Small intestine (tissue), 7 donors: ENCODE measurements around the gene CNBP. TPM values are rescaled to one million over a fixed set of nuclear protein-coding genes. Genes with fewer than 3 reads are reported as not detected.
"Not testable (repeated sequence)": the region's sequence is repeated elsewhere in the genome, so short reads cannot be mapped to it uniquely, and the experiment has no call there.

Experiments used
- DNase-seq, 2 donors: peaks; one replicate each; pipeline versions ENCODE4 v3.0.0 to v3.0.0-alpha.2; 2013
- FAIRE-seq: peaks from 2 replicates; lab custom pipeline; 2012; peaks lifted over from hg19 to GRCh38; lab: Jason Lieb, UNC
- H3K27ac ChIP-seq, 3 donors: one replicate each; pipeline ENCODE4 v1.5.1; 2013; ENCODE audit warnings: low read length in 2 of 3, mild to moderate bottlenecking in 2 of 3, control low read depth in 1 of 3, inconsistent platforms in 1 of 3, low read depth in 1 of 3, moderate library complexity in 1 of 3
- H3K27me3 ChIP-seq, 3 donors: one replicate each; pipeline ENCODE4 v1.6.1; 2013; ENCODE audit warnings: low read length in 3 of 3, inconsistent platforms in 1 of 3; ENCODE audit not compliant: control insufficient read depth in 3 of 3, insufficient read depth in 3 of 3
- H3K36me3 ChIP-seq, 3 donors: one replicate each; pipeline ENCODE4 v1.6.1; 2013; ENCODE audit warnings: low read length in 3 of 3, inconsistent platforms in 1 of 3, low read depth in 1 of 3, mild to moderate bottlenecking in 1 of 3, moderate library complexity in 1 of 3; ENCODE audit not compliant: control insufficient read depth in 3 of 3, insufficient read depth in 2 of 3
- H3K4me1 ChIP-seq, 3 donors: one replicate each; pipeline ENCODE4 v1.6.1; 2013; ENCODE audit warnings: low read length in 2 of 3, inconsistent platforms in 1 of 3, low read depth in 1 of 3, mild to moderate bottlenecking in 1 of 3, moderate library complexity in 1 of 3; ENCODE audit not compliant: control insufficient read depth in 3 of 3, insufficient read depth in 2 of 3
- H3K4me3 ChIP-seq, 3 donors: one replicate each; pipeline ENCODE4 v1.5.1; 2013; ENCODE audit warnings: low read length in 3 of 3, control low read depth in 1 of 3, inconsistent platforms in 1 of 3, low read depth in 1 of 3, mild to moderate bottlenecking in 1 of 3, moderate library complexity in 1 of 3
- H3K9me3 ChIP-seq, 2 donors: one replicate each; pipeline ENCODE4 v1.6.1; 2013; ENCODE audit warnings: low read depth in 1 of 2, low read length in 1 of 2; ENCODE audit not compliant: control insufficient read depth in 2 of 2, insufficient read depth in 1 of 2
- WGBS, 3 donors: extraction: QIAGEN DNeasy Blood & Tissue Kit; methylation state at CpG; one replicate each; pipeline ENCODE4 v1.1.7; 2013; 5-methylcytosine and 5-hydroxymethylcytosine counted together
- polyA plus RNA-seq, 4 donors: library from polyadenylated mRNA; stranded (reverse) in 3 of 4; unstranded in 1 of 4; fragments of 200-250 nt in 3 of 4; fragments of 120-200 nt in 1 of 4; gene quantifications; one replicate each; pipeline versions ENCODE4 v1.2.1 to v1.2.3, GENCODE V29; 2013
- donor health status: healthy with polysubstance abuse.
- donor health status: control.
- donor health status: control.
- donor health status: Bipolar disorder and iron deficiency.
- donor health status: healthy.

The CNBP gene
- polyA plus RNA-seq, 4 donors = 256 to 424 (median 325) TPM

DNA sequence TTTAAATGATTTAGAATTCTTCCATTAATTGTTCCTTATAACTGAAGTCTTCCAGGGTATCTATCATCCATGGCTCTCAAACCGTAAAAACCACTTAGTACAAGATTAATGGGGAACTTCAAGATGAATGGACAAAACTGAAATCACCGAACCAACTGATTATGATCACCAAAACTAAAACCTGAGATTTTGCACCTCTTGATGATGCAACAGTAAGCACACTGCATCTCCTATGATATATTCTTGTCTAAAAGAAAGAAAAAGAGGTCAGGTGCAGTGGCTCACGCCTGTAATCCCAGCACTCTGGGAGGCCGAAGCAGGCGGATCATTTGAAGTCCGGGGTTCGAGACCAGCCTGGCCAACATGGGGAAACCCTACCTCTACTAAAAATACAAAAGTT is 19.2 kb downstream of the CNBP start:
- no peaks in the 10 kb centered on the region for H3K27me3 ChIP-seq
- no peak overlapping the region for H3K27ac ChIP-seq
- H3K9me3 ChIP-seq = no peaks in the 10 kb centered on the region
- no peak for FAIRE-seq
- H3K36me3 ChIP-seq = peaks cover 1 to 29% (median 7%) of the 10 kb centered on the region in 3 donors
- no peak for DNase-seq
- peaks cover 2 to 10% (median 9%) of the 10 kb centered on the region in 3 donors for H3K4me1 ChIP-seq
- no peak overlapping the region for H3K4me3 ChIP-seq
- WGBS, 3 donors = 85 to 93% (median 86%) methylated on average over 7 of the region's 7 CpGs

GRCh38 chr3:129162729-129163579 is 20.7 kb downstream of the CNBP start:
- H3K27ac ChIP-seq = no peak overlapping the region
- H3K4me3 ChIP-seq = no peak overlapping the region
- peaks cover 1 to 26% (median 7%) of the 10 kb centered on the region in 3 donors for H3K36me3 ChIP-seq
- DNase-seq (no peak), FAIRE-seq (no peak)
- no peaks in the 10 kb centered on the region for H3K9me3 ChIP-seq
- H3K27me3 ChIP-seq = no peaks in the 10 kb centered on the region
- H3K4me1 ChIP-seq = peaks cover 2 to 14% (median 12%) of the 10 kb centered on the region in 3 donors
- WGBS, 3 donors = 51 to 66% (median 60%) methylated on average over 5 of the region's 5 CpGs

GRCh38 chr3:129161860-129162271 is 21.8 kb downstream of the CNBP start:
- Histone ChIP-seq H3K27ac (peak overlapping the region; percentile 84 to 97 (median 86)), H3K9me3 (no peaks in the 10 kb centered on the region), H3K4me1 (peaks cover 2 to 14% (median 12%) of the 10 kb centered on the region in 3 donors), H3K4me3 (peak overlapping the region; percentile 54 to 93 (median 82)), H3K36me3 (peaks cover 2 to 30% (median 5%) of the 10 kb centered on the region in 3 donors), H3K27me3 (no peaks in the 10 kb centered on the region)
- WGBS, 3 donors = 1% methylated on average over 12 of the region's 12 CpGs
- DNase-seq = no peak
- FAIRE-seq = no peak

DNA sequence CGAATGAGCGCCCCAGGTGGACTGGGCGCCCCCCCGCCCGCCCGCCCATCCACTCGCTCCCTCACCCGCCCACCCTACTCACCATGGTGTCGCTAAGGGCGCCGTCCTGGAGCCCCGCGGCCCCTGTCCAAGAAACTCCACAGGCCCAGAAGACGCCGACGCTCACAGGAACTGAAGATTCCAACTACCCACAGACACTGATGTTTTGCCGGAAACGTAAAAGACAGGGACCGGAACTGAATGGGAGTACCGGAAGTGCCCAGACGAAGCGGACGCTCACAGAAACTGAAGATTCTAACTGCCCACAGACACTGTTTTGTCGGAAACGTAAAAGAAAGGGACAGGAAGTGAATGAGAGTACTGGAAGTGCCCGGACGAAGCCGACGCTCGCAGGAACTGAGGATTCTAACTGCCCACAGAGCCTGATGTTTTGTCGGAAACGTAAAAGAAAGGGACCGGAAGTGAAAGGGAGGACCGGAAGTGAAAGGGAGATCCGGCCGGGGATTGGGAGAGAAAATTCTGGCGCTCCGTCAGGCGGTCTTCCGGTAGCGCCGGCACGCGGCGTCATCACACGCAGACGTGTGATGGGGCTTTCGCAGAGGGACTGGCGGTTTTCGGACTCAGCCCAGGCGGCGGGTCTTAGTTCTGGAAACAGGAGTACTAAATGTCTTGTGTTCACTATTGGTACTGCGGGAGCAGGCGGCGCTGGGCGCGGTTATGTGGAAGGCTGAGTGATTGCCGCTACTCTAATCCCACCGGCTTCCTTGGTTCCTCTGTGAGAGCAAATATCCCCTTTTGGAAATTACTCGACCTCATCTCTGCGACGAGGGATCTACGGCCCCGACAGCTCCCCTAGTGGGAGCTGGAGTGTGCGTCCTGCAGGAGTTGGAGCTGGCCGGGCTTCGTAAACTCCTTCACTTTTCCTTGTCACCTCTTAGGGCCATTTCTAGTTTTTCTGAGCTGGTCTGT is 22.5 kb downstream of the CNBP start, which contains the start of gene ISY1:
TSS of gene ISY1 (minus strand) at position 173 of the 969 bp plus-strand sequence. CDS start at position 85, 88 bp downstream.
- H3K9me3 ChIP-seq = no peaks in the 10 kb centered on the region
- peaks cover 3 to 24% (median 4%) of the 10 kb centered on the region in 3 donors for H3K36me3 ChIP-seq
- H3K27ac ChIP-seq = peak within 1 kb of the TSS; percentile 84 to 97 (median 86)
- DNase-seq = peak; percentile 94 to 97
- H3K4me3 ChIP-seq = peak within 1 kb of the TSS; percentile 54 to 93 (median 82)
- no peaks in the 10 kb centered on the region for H3K27me3 ChIP-seq
- no peak for FAIRE-seq
- WGBS, 3 donors = 0 to 1% (median 0%) methylated on average over 62 to 67 of the region's 67 CpGs
- peaks cover 2 to 14% (median 12%) of the 10 kb centered on the region in 3 donors for H3K4me1 ChIP-seq

- DNase-seq (no peak), FAIRE-seq (no peak)
- Histone ChIP-seq H3K9me3 (no peaks in the 10 kb centered on the region), H3K4me3 (no peak overlapping the region), H3K36me3 (peaks cover 4 to 43% (median 12%) of the 10 kb centered on the region in 3 donors), H3K27ac (no peak overlapping the region), H3K27me3 (no peaks in the 10 kb centered on the region), H3K4me1 (no peaks in the 10 kb centered on the region)
Measured at GRCh38 chr3:129144786-129145185, 38.9 kb downstream of the CNBP start.

- whole genome bisulfite sequencing, 3 donors = 95 to 97% (median 95%) methylated on average over 5 of the region's 5 CpGs
- not testable (repeated sequence) for DNase-seq, FAIRE-seq, H3K27ac ChIP-seq, H3K9me3 ChIP-seq, H3K4me3 ChIP-seq, H3K4me1 ChIP-seq, H3K27me3 ChIP-seq
- H3K36me3 ChIP-seq = peaks cover 4 to 43% (median 16%) of the 10 kb centered on the region in 3 donors
Measured at GRCh38 chr3:129141011-129141410, 42.7 kb downstream of the CNBP start.

DNA sequence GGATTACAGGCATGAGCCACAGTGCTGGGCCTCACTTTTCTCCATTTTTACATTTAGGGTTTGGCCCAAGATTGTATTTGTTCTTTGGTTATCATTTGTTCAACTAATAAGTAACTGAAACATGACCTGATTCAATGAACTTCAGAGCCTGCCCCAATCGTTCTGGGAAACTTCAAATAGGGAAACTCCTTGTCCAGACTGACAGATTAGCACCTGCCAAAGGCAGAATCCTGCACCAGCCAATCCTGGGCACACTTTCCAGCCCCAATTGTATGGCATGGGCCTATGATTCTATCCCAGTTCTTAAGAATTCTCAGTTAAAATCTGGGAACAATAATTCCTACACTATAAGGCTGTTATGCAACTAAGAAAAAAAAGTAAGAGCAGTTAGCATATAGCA is 43.8 kb downstream of the CNBP start:
- no peak overlapping the region for H3K27ac ChIP-seq
- no peak for FAIRE-seq
- peaks cover 3 to 41% (median 10%) of the 10 kb centered on the region in 3 donors for H3K36me3 ChIP-seq
- DNase-seq = no peak
- no peak overlapping the region for H3K4me3 ChIP-seq
- H3K4me1 ChIP-seq = no peaks in the 10 kb centered on the region
- 24 to 56% (median 50%) methylated on average over 1 of the region's 1 CpG for WGBS, 3 donors
- H3K9me3 ChIP-seq = no peaks in the 10 kb centered on the region
- no peaks in the 10 kb centered on the region for H3K27me3 ChIP-seq

DNA sequence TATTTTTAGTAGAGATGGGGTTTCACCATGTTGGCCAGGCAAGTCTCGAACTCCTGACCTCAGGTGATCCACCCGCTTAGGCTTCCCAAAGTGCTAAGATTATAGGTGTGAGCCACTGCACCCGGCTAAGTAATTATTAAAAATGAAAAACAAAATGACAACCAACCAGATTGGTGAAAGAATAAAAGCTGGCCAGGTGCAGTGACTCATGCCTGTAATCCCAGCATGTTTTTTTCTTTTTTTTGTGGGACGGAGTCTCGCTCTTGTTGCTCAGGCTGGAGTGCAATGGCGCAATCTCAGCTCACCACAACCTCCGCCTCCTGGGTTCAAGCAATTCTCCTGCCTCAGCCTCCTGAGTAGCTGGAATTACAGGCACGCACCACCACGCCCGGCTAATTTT is 47.4 kb downstream of the CNBP start:
- not testable (repeated sequence) for DNase-seq, H3K27ac ChIP-seq, FAIRE-seq, H3K9me3 ChIP-seq, H3K4me3 ChIP-seq, H3K4me1 ChIP-seq, H3K27me3 ChIP-seq
- 94 to 95% (median 95%) methylated on average over 10 of the region's 10 CpGs for WGBS, 3 donors
- peaks cover 13 to 66% (median 16%) of the 10 kb centered on the region in 3 donors for H3K36me3 ChIP-seq
